Thoracic aorta (tissue), 2 donors: ENCODE measurements around the gene TLCD1. TPM values are rescaled to one million over a fixed set of nuclear protein-coding genes. Genes with fewer than 3 reads are reported as not detected.

Experiments used
- ATAC-seq: fragments of 150-250 bp; one replicate; pipeline ENCODE4 v1.8.0; 2017; ENCODE audit warnings: low read depth; ENCODE audit not compliant: insufficient number of reproducible peaks, low FRiP score
- DNase-seq: peaks from one replicate; pipeline ENCODE4 v3.0.0-alpha.2; 2020; ENCODE audit warnings: low spot score
- H3K27ac ChIP-seq, 2 donors: fragments of 200-600 bp; sonication (generic); 1 replicate in 1 of 2; 2 replicates in 1 of 2; pipeline ENCODE4 v1.5.1; 2016; ENCODE audit warnings: mild to moderate bottlenecking in 2 of 2, moderate library complexity in 2 of 2
- H3K27me3 ChIP-seq: fragments of 200-600 bp; sonication (generic); replicated peaks from 2 replicates; pipeline ENCODE4 v1.6.0; 2016; ENCODE audit warnings: mild to moderate bottlenecking; ENCODE audit not compliant: insufficient read depth
- H3K36me3 ChIP-seq: fragments of 200-600 bp; sonication (generic); one replicate; pipeline ENCODE4 v1.5.1; 2016
- H3K4me1 ChIP-seq, 2 donors: fragments of 200-600 bp; sonication (generic); 1 replicate in 1 of 2; 2 replicates in 1 of 2; pipeline versions ENCODE4 v1.5.1 to v1.6.0; 2016; ENCODE audit warnings: low read depth in 2 of 2, mild to moderate bottlenecking in 1 of 2; ENCODE audit not compliant: control insufficient read depth in 1 of 2
- H3K4me3 ChIP-seq: fragments of 200-600 bp; sonication (generic); 2 replicates; pipeline ENCODE4 v1.5.1; 2016; ENCODE audit warnings: mild to moderate bottlenecking
- H3K9me3 ChIP-seq: fragments of 200-600 bp; sonication (generic); 2 replicates; pipeline ENCODE4 v1.5.1; 2016
- total RNA-seq, 2 donors: library from RNA; depleted of rRNA; stranded (reverse); fragments of >200 nt; gene quantifications; one replicate each; pipeline versions ENCODE4 v1.1.0 to v1.2.3, GENCODE V29; 2016
- TF ChIP-seq, protein P1 (sequence below): fragments of 200-600 bp; sonication (generic); IDR thresholded peaks from one replicate; pipeline ENCODE4 v1.5.1; 2019; ENCODE audit warnings: antibody characterized with exemption

TLCD1 gene
- total RNA-seq, 2 donors from 2014 or later = 1.9 TPM; not detected in 1

DNA sequence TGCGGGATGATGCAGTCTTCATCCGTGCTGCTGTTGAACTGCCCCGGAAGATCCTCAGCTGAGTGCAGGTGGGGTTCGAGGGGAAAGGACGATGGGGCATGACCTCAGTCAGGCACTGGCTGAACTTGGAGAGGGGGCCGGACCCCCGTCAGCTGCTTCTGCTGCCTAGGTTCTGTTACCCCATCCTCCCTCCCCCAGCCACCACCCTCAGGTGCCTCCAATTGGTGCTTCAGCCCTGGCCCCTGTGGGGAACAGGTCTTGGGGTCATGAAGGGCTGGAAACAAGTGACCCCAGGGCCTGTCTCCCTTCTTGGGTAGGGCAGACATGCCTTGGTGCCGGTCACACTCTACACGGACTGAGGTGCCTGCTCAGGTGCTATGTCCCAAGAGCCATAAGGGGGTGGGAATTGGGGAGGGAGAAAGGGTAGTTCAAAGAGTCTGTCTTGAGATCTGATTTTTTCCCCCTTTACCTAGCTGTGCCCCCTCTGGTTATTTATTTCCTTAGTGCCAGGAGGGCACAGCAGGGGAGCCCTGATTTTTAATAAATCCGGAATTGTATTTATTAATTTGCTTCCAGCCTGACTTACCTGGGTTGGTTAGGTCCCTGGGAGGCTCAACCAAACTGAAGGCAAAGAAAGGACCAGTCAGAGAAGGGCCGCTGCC lies 23.6 kb upstream of the TLCD1 start:
- TF ChIP-seq, protein P1, sequence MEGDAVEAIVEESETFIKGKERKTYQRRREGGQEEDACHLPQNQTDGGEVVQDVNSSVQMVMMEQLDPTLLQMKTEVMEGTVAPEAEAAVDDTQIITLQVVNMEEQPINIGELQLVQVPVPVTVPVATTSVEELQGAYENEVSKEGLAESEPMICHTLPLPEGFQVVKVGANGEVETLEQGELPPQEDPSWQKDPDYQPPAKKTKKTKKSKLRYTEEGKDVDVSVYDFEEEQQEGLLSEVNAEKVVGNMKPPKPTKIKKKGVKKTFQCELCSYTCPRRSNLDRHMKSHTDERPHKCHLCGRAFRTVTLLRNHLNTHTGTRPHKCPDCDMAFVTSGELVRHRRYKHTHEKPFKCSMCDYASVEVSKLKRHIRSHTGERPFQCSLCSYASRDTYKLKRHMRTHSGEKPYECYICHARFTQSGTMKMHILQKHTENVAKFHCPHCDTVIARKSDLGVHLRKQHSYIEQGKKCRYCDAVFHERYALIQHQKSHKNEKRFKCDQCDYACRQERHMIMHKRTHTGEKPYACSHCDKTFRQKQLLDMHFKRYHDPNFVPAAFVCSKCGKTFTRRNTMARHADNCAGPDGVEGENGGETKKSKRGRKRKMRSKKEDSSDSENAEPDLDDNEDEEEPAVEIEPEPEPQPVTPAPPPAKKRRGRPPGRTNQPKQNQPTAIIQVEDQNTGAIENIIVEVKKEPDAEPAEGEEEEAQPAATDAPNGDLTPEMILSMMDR = no peak
- Histone ChIP-seq H3K4me3 (no peak overlapping the region), H3K4me1 (peaks cover 23 to 33% of the 10 kb centered on the region in 2 donors), H3K27me3 (no peaks in the 10 kb centered on the region), H3K27ac (no peak overlapping the region), H3K36me3 (peaks cover 6% of the 10 kb centered on the region), H3K9me3 (no peaks in the 10 kb centered on the region)
- ATAC-seq (no peak), DNase-seq (no peak)

DNA sequence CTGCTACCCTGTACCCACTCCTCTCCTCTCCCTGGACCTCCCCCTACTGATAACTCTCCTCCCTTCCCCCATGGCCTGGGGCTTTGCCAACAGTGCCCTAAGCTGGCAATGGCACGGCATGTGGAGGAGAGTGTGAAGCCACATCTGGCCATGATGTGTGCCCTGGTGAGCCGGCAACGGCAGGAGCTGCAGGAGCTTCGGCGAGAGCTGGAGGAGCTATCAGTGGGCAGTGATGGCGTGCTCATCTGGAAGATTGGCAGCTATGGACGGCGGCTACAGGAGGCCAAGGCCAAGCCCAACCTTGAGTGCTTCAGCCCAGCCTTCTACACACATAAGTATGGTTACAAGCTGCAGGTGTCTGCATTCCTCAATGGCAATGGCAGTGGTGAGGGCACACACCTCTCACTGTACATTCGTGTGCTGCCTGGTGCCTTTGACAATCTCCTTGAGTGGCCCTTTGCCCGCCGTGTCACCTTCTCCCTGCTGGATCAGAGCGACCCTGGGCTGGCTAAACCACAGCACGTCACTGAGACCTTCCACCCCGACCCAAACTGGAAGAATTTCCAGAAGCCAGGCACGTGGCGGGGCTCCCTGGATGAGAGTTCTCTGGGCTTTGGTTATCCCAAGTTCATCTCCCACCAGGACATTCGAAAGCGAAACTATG lies 23.0 kb upstream of the TLCD1 start:
- Histone ChIP-seq H3K27me3 (no peaks in the 10 kb centered on the region), H3K9me3 (no peaks in the 10 kb centered on the region), H3K27ac (no peak overlapping the region), H3K4me3 (no peak overlapping the region), H3K4me1 (peaks cover 23 to 38% of the 10 kb centered on the region in 2 donors), H3K36me3 (peaks cover 6% of the 10 kb centered on the region)
- TF ChIP-seq, protein P1 = no peak
- ATAC-seq (no peak), DNase-seq (no peak)

DNA sequence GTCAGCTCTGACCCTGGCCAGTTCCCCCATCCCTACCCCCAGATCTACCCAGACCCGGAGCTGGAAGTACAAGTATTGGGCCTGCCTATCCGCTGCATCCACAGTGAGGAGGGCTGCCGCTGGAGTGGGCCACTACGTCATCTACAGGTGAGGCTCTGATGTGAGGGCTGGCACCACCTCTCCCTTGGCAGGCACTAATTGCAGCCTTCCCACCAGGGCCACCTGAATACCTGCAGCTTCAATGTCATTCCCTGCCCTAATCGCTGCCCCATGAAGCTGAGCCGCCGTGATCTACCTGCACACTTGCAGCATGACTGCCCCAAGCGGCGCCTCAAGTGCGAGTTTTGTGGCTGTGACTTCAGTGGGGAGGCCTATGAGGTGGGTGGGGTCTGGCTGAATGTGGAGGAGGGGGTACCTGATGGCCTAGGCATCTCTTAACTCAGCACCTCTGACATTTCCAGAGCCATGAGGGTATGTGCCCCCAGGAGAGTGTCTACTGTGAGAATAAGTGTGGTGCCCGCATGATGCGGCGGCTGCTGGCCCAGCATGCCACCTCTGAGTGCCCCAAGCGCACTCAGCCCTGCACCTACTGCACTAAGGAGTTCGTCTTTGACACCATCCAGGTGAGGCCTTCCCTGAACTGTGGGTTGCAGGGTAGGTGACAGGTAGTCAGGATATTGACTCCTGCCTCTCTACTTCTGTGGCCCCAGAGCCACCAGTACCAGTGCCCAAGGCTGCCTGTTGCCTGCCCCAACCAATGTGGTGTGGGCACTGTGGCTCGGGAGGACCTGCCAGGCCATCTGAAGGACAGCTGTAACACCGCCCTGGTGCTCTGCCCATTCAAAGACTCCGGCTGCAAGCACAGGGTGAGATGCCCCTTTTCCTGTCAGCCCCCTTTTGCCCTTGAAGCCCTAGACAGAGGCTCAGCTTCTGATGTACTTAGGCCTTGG lies 22.0 kb upstream of the TLCD1 start:
- peaks cover 6% of the 10 kb centered on the region for H3K36me3 ChIP-seq
- TF ChIP-seq, protein P1 = no peak
- no peak overlapping the region for H3K4me3 ChIP-seq
- H3K27me3 ChIP-seq = no peaks in the 10 kb centered on the region
- ATAC-seq (no peak), DNase-seq (no peak)
- no peaks in the 10 kb centered on the region for H3K9me3 ChIP-seq
- peak overlapping the region in 1 of 2 donors; percentile 86 for H3K27ac ChIP-seq
- H3K4me1 ChIP-seq = peaks cover 23 to 42% of the 10 kb centered on the region in 2 donors

DNA sequence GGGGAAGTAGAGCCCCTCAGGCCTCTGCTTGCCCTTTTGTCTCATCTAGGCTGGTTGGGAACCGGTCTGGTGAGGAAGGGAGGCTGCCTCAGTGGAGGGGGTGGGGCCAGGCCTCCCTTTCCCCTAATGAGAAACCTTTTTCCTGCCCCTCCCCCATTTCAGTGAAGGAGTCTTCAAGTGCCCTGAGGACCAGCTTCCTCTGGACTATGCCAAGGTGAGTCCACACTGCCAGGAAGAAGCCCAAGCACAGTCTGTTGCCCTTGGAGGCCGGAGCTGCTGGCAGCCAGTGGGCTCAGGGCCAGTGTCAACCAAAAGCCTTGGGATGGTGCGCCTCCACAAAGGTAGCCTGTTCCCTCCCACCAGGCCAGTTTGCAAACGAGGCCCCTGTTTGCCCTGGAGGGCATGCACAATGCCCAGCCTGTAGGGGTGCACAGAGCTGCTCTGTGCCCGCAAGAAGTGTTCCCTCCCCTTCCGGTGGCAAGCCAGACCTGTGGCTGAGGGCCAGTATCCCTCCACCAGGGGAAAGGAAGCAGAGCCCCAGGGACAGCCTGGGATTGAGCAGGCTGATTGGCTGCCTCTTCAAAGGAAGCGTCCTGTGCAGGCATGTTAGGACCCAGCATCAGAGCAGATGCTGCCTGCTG lies 21.1 kb upstream of the TLCD1 start:
- Histone ChIP-seq H3K4me1 (peaks cover 23 to 50% of the 10 kb centered on the region in 2 donors), H3K9me3 (no peaks in the 10 kb centered on the region), H3K4me3 (no peak overlapping the region), H3K27me3 (no peaks in the 10 kb centered on the region), H3K36me3 (peaks cover 6% of the 10 kb centered on the region), H3K27ac (peak overlapping the region; percentile 83 to 86)
- TF ChIP-seq, protein P1 = no peak
- DNase-seq = no peak
- no peak for ATAC-seq
